Motor neuron (in vitro differentiated cells): Measurements from ENCODE around the gene SLC16A12. TPM values are rescaled to one million over a fixed set of nuclear protein-coding genes. Genes with fewer than 3 reads are reported as not detected.

Experiments used
- total RNA-seq, 8 experiments: library from RNA; unstranded; fragments of 300-600 nt; gene quantifications; 2 replicates each; pipeline versions ENCODE4 v1.2.3 to v1.2.4, GENCODE V29; 2022

SLC16A12 gene
- total RNA-seq, 8 experiments from 2014 or later = under 0.01 to 15.8 (median 0.14) TPM; not detected in 3

Other genes with a start within 250 kb of the SLC16A12 start
- 100 to 1,000 TPM in 1 of 8 experiments, 10 to 100 TPM in 3, under 1 TPM in 4; 0.29 to 117 (median 7.7) TPM for gene IFIT2, start 233.5 kb downstream of the SLC16A12 start, total RNA-seq
- gene IFIT3, start 207.6 kb downstream of the SLC16A12 start, total RNA-seq = 100 to 1,000 TPM in 1 of 8 experiments, 10 to 100 TPM in 3, under 1 TPM in 4; 0.65 to 240 (median 15.1) TPM
- gene IFIT1B, start 157.5 kb downstream of the SLC16A12 start, total RNA-seq = under 1 TPM; 0.13 to 0.57 (median 0.53) TPM
- gene IFIT1, start 143.0 kb downstream of the SLC16A12 start, total RNA-seq = 100 to 1,000 TPM in 1 of 8 experiments, 10 to 100 TPM in 3, 1 to 10 TPM in 4; 1.5 to 889 (median 8.4) TPM
- 10 to 100 TPM; 18.6 to 45.2 (median 21.8) TPM for gene IFIT5, start 121.0 kb downstream of the SLC16A12 start, total RNA-seq
- gene PANK1, start 109.6 kb upstream of the SLC16A12 start, total RNA-seq = 10 to 100 TPM in 4 of 8 experiments, 1 to 10 TPM in 4; 2.8 to 24.9 (median 9.5) TPM
- 10 to 100 TPM in 3 of 8 experiments, 1 to 10 TPM in 5; 1.1 to 18.5 (median 3.6) TPM for gene KIF20B, start 166.0 kb upstream of the SLC16A12 start, total RNA-seq